Caki2 (cell line): ENCODE data around the gene CEP57L1. TPM values are rescaled to one million over a fixed set of nuclear protein-coding genes. Genes with fewer than 3 reads are reported as not detected.
"Not testable (repeated sequence)": the region's sequence is repeated elsewhere in the genome, so short reads cannot be mapped to it uniquely, and the experiment has no call there.

Experiments used
- DNase-seq: peaks from one replicate; pipeline ENCODE4 v3.0.0-alpha.2; 2015; ENCODE audit warnings: low read depth
- in situ Hi-C: cut with HindIII; loops from 2 replicates; pipeline ENCODE4 v1.10.0; 2016; ENCODE audit warnings: low sequenced_read_pairs, low pct_unique_long_range_greater_than_20kb, mixed read lengths
- total RNA-seq: library from RNA; depleted of rRNA; stranded (reverse); fragments of >200 nt; shearing (Covaris generic); gene quantifications from 2 replicates; pipeline ENCODE4 v1.2.3, GENCODE V29; 2014; ENCODE audit warnings: low replicate concordance

Gene CEP57L1
- total RNA-seq, 1 experiment from 2014 or later: 18.2 TPM

GRCh38 chr6:109069746-109070145 lies 25.6 kb upstream of the CEP57L1 start:
- in situ Hi-C loops: no loop called here
- no peak for DNase-seq

GRCh38 chr6:109071125-109071917 lies 24.0 kb upstream of the CEP57L1 start:
- DNase-seq: no peak
- in situ Hi-C loops: no loop called here

GRCh38 chr6:109073344-109074132 lies 21.8 kb upstream of the CEP57L1 start:
- peak; percentile 48 for DNase-seq
- in situ Hi-C loops: no loop called here

GRCh38 chr6:109074133-109074415 lies 21.2 kb upstream of the CEP57L1 start:
- in situ Hi-C loops: no loop called here
- no peak for DNase-seq

- no peak for DNase-seq
- in situ Hi-C loops: no loop called here
Measured at GRCh38 chr6:109075934-109076333, 19.4 kb upstream of the CEP57L1 start.

DNA sequence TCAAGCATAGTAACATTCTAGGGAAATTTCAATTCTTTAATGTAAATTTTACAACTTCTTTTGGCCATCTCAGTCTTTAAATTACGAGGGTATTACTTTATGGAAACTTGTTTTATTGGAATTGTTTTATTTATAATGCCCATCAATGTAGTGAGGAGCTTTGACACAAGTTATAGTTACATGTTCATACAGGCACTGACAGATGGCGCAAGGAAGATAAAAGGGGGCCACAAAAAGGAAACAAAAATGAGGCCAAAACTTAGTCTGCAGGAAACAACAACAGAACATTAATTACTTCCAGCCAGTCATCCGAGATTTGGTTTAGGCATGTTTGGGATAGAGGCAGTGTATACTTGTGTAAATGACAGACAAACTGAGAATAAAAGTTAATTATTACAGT lies 18.9 kb upstream of the CEP57L1 start:
- in situ Hi-C loops: no loop called here

DNA sequence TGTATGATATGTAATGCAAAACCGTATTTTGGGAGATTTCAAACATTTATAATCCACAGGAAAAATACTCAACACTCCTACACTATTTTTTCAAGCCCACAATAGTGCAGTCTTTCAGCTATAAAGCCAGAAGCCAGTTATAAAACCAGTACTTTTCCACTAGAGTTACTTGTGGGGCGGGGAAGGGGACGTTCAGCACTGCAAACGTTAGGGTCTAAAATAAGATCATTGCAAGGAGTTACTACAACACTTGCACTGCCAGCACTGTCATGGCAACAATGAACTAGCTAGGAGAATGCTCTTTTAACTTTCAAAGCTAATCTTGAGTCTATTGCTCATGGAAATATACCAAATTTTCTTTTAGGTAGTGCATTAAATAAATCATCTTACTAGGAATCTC lies 15.3 kb upstream of the CEP57L1 start:
- in situ Hi-C loops: no loop called here
- DNase-seq: no peak

More for the DNA sequence above, 18.9 kb upstream of the CEP57L1 start:
- DNase-seq: no peak

- DNase-seq: no peak
- in situ Hi-C loops: no loop called here
Measured at GRCh38 chr6:109081026-109081425, 14.3 kb upstream of the CEP57L1 start.

DNA sequence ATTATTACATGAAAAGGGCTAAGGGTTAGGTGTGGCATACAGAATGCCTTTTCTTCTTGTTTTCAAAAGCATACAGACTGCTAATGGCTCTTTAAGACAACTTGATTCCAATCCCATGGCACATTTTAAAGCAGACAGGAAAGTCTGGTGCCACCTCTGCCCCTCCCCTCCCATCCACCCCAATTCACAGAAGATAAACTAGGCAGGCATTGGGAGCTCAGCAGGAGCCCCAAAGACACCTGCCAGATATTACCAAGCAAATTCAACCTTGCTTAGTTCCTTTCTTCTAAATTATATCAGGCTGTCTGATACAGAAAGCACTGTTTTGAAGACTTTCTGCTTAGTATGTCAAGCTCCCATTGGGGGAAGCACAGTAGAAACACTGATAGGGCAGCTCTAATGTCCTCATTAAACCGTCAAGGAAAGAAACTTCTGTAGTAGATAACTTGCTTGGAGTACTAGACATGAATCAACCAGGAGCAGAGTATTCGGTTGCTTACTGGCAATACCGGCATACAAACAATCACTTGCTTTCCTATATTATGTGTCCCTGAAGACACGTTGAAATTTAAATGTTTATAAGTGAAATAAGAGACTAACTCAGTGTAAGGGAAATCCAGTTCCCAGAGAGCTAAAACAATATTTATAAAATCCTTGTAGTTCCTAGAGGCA lies 13.7 kb upstream of the CEP57L1 start:
- DNase-seq: no peak
- in situ Hi-C loops: no loop called here

DNA sequence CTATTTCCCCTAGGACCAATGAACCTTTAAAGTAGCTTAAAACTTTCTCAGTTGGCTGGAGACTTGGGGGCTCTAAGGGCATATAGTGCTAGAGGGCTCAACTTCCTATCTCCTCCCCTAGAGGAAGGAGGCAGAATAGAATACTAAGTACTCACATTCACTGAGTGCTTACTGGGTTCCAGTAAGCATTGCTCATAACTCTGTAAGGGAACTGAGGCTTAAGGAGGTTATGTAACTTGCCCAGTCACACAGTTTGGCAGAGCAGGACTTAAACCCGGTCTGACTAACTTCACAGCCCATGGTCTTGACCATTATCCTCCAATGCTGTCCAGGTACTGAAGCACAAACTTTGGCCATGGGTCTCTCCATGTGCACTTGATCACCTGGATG lies 13.1 kb upstream of the CEP57L1 start:
- no peak for DNase-seq
- in situ Hi-C loops: no loop called here

GRCh38 chr6:109083657-109084056 lies 11.7 kb upstream of the CEP57L1 start:
- in situ Hi-C loops: no loop called here
- DNase-seq: no peak

DNA sequence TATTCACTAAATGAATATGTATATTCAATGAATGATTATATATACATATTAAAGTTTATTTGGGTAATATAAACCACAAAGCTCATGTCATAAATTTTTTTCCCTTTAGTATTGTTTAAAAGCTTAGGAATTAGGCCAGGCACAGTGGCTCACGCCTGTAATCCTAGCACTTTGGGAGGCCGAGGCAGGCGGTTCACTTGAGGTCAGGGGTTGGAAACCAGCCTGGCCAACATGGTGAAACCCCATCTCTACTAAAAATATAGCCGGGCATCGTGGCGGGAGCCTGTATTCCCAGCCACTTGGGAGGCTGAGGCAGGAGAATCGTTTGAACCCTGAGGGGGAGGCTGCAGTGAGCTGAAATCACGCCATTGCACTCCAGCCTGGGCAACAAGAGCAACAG lies 11.2 kb upstream of the CEP57L1 start:
- in situ Hi-C loops, DNase-seq: not testable (repeated sequence)

DNA sequence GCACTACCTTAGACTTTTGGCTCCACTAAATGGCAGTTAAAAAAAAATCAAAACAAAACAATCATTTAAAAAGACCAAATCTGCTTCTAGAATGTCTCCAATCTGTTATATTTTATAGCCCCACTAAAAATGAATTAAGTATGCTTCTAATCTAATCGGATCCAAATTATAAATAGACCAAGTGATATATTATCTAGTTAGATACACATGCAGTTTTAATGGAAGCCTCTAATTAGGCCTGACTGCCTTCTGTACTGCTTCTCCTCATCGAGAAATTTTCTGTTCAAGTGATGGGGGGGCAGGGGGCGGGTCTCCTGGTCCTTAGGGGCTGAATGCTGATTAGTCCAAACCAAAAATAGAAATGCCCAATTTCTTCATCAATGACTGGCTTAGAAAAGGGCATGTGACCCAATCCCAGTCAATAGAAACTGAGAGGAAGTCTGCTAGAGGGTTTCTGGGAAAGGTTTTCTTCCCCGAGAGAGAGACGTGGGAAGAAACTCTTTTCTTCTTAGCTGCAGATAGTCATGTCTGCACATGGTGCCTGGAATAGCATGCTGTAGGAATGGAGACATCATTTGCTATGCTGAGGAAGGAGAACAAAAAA lies 7.5 kb upstream of the CEP57L1 start:
- in situ Hi-C loops: no loop called here
- no peak for DNase-seq

- in situ Hi-C loops: no loop called here
- DNase-seq: no peak
Measured at GRCh38 chr6:109088995-109089394, 6.3 kb upstream of the CEP57L1 start.

GRCh38 chr6:109091314-109092024 lies 3.8 kb upstream of the CEP57L1 start:
- in situ Hi-C loops: no loop called here

GRCh38 chr6:109092074-109092473 lies 3.2 kb upstream of the CEP57L1 start:
- in situ Hi-C loops: no loop called here
- DNase-seq: no peak

More at GRCh38 chr6:109091314-109092024, 3.8 kb upstream of the CEP57L1 start:
- no peak for DNase-seq

- in situ Hi-C loops: no loop called here
Measured at GRCh38 chr6:109093732-109094415, 1.4 kb upstream of the CEP57L1 start.

More at GRCh38 chr6:109093732-109094415, 1.4 kb upstream of the CEP57L1 start:
- DNase-seq: no peak
